GM20000 (cell line): ENCODE results near the gene IRAK2.
A peak's percentile ranks its signal among the peaks of the same experiment; 100 is the strongest.

Experiments used
- DNase-seq: peaks from one replicate; pipeline ENCODE4 v3.0.0; 2012; ENCODE audit warnings: low spot score
- TF ChIP-seq, protein P1 (sequence below): IDR thresholded peaks from 2 replicates; pipeline ENCODE4 v1.5.1; 2012; ENCODE audit warnings: mild to moderate bottlenecking, control low read depth; ENCODE audit errors: extremely low read depth, missing control alignments

IRAK2 gene

DNA sequence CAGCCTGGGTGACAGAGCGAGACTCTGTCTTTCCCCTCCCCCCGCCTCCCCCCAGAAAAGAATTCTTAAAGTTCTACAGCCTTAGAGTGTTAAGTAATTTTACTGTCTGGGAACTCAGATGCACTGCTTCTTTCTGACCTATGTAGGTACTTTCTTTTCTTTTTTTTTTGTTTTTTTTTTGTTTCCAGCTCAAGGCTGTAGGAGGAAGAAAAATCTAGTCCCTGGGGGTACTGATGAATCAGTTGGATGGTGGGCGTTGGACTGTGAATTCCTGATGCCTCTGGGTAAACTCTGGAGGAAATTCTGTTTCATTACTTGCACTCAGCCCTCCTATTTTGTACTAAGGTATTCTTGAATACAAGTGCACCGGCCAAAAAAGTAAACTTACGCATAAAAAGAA, 117.2 kb downstream of the IRAK2 start:
- TF ChIP-seq, protein P1, sequence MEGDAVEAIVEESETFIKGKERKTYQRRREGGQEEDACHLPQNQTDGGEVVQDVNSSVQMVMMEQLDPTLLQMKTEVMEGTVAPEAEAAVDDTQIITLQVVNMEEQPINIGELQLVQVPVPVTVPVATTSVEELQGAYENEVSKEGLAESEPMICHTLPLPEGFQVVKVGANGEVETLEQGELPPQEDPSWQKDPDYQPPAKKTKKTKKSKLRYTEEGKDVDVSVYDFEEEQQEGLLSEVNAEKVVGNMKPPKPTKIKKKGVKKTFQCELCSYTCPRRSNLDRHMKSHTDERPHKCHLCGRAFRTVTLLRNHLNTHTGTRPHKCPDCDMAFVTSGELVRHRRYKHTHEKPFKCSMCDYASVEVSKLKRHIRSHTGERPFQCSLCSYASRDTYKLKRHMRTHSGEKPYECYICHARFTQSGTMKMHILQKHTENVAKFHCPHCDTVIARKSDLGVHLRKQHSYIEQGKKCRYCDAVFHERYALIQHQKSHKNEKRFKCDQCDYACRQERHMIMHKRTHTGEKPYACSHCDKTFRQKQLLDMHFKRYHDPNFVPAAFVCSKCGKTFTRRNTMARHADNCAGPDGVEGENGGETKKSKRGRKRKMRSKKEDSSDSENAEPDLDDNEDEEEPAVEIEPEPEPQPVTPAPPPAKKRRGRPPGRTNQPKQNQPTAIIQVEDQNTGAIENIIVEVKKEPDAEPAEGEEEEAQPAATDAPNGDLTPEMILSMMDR, result no peak
- no peak for DNase-seq

GRCh38 chr3:10283638-10284037, 118.9 kb downstream of the IRAK2 start:
- DNase-seq, result no peak
- TF ChIP-seq, protein P1, result no peak

DNA sequence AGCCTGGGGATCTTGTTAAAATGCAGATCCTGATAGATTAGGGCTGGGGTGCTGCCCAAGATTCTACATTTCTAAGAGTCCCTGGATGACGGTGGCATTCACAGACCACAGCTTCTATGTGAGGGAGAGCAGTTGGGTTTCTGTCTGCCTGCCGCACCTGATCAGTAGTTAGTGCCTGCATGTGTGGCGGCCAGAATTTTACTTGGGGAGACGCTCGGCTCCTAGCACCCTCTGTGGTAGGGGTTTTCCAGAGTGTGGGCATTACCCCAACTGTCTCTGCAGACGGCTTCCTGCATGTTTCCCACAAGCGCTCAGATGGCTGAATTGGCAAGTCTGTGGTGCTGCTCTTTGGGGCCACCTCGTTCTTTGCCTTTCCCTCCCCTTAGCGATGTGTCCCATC, 119.8 kb downstream of the IRAK2 start:
- TF ChIP-seq, protein P1, result no peak

GRCh38 chr3:10285272-10286132, 120.8 kb downstream of the IRAK2 start:
- no peak for DNase-seq
- TF ChIP-seq, protein P1, result no peak

More for the DNA sequence above, 119.8 kb downstream of the IRAK2 start:
- no peak for DNase-seq

- TF ChIP-seq, protein P1, result no peak
- no peak for DNase-seq
These were observed 121.4 kb downstream of the IRAK2 start for GRCh38 chr3:10286133-10286524.

DNA sequence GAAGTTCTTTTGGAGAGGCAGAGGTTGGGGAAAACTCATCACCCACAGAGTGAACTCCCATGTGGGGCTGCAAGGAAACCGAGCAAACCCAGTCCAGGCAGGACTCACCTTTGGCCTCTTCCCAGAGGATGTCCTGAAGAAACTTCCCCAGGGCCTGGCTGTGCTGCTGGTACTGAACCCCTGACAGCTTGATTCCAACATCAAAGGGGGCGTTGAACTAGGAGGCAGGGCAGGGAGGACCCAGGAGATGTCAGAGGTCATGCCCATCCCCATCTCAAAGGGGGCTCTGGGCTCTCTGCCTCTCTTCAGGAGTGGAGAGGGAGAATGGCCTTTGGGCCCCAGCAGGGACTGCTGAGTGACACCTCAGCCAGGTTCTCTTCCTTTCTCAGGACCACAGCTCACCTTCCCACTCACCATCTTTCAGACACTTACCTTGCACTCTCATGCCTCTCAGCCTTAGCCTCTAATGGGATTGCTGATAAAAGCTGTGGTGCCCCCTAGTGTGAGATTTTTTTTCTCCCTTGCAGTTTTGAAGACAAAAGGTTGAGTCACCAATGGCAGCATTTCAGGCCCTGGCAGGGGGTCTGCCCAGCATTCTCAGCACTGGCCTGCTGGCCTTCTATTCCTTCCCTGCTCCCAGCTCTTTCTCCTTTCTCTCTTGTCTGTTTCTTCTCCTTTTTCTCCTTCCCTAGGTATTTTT, 122.0 kb downstream of the IRAK2 start:
- DNase-seq, result peak; percentile 46
- TF ChIP-seq, protein P1, result no peak

DNA sequence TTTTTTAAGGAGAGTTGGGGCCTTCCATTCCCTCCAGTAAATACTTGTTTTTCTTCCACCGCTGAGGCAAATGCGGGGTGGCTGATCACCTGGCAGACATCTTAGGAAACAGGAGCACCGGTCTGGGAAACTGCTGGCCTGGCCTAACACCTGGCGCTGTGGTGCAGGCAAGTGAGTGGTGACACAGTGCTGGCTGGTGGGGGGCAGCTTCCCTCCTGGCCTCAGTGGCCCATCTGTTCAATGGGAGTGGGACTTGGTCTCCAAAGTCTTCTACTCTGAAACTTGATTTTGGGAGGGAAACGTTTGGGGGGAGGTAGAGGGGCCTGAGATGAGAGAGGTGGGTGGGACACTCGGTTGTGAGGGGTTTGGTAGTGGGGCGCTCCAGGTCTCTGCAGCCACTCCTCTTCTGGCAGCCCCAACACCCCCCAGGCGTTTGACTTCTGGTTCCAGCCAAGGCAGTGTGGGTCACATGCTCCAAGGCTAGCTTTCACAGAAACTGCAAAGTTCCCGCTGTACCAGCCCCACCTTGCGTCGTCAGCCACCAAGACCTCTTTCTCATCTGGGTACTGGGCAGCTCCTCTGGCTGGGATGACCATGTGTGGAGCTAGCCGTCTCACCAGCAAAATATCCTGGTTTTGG, 123.3 kb downstream of the IRAK2 start:
- DNase-seq, result no peak
- TF ChIP-seq, protein P1, result no peak
